Astrocyte (in vitro differentiated cells and primary cell): ENCODE results near the gene CHST11. TPM values are rescaled to one million over a fixed set of nuclear protein-coding genes. Genes with fewer than 3 reads are reported as not detected.

Source experiments
- DNase-seq: peaks from one replicate; pipeline ENCODE4 v3.0.0-alpha.2; 2010; ENCODE audit warnings: low read depth
- FAIRE-seq: peaks from 2 replicates; lab custom pipeline; 2011; peaks lifted over from hg19 to GRCh38; lab: Jason Lieb, UNC
- H2AFZ ChIP-seq: 2 replicates; pipeline ENCODE4 v1.6.0; 2012; ENCODE audit warnings: low read depth, low read length, inconsistent platforms
- H3K27ac ChIP-seq: 2 replicates; pipeline ENCODE4 v1.5.1; 2011; ENCODE audit warnings: low read depth, low read length, inconsistent platforms
- H3K27me3 ChIP-seq: 2 replicates; pipeline ENCODE4 v1.6.0; 2011; ENCODE audit warnings: low read length, inconsistent platforms; ENCODE audit not compliant: insufficient read depth
- H3K36me3 ChIP-seq: 2 replicates; pipeline ENCODE4 v1.5.1; 2011; ENCODE audit warnings: low read length, inconsistent platforms; ENCODE audit not compliant: insufficient read depth
- H3K4me1 ChIP-seq: 2 replicates; pipeline ENCODE4 v1.5.1; 2011; ENCODE audit warnings: low read length, inconsistent platforms; ENCODE audit not compliant: insufficient read depth
- H3K4me2 ChIP-seq: 2 replicates; pipeline ENCODE4 v1.6.0; 2012; ENCODE audit warnings: low read length, inconsistent platforms
- H3K4me3 ChIP-seq: 2 replicates; pipeline ENCODE4 v1.5.1; 2011; ENCODE audit warnings: low read depth, mild to moderate bottlenecking, low read length, inconsistent platforms; ENCODE audit not compliant: insufficient read depth
- H3K79me2 ChIP-seq: 2 replicates; pipeline ENCODE4 v1.6.0; 2012; ENCODE audit warnings: mild to moderate bottlenecking, low read length, inconsistent platforms; ENCODE audit not compliant: insufficient read depth
- H3K9ac ChIP-seq: 2 replicates; pipeline ENCODE4 v1.6.0; 2012; ENCODE audit warnings: mild to moderate bottlenecking, low read length, inconsistent platforms
- H3K9me3 ChIP-seq: 2 replicates; pipeline ENCODE4 v1.5.1; 2012; ENCODE audit warnings: low read depth, mild to moderate bottlenecking, low read length, inconsistent platforms; ENCODE audit not compliant: insufficient read depth
- H4K20me1 ChIP-seq: 2 replicates; pipeline ENCODE4 v1.6.0; 2012; ENCODE audit warnings: low read length, inconsistent platforms; ENCODE audit not compliant: insufficient read depth
- H3K27ac Mint-ChIP-seq: one replicate; pipeline ENCODE4 v1.8.0; 2021; ENCODE audit warnings: mild to moderate bottlenecking, mixed read lengths; ENCODE audit not compliant: unreplicated experiment
- H3K27me3 Mint-ChIP-seq: one replicate; pipeline ENCODE4 v1.8.0; 2021; ENCODE audit warnings: low read depth, mixed read lengths; ENCODE audit not compliant: unreplicated experiment
- H3K36me3 Mint-ChIP-seq: one replicate; pipeline ENCODE4 v1.8.0; 2021; ENCODE audit warnings: low read depth, mixed read lengths; ENCODE audit not compliant: unreplicated experiment
- H3K4me1 Mint-ChIP-seq: one replicate; pipeline ENCODE4 v1.8.0; 2021; ENCODE audit warnings: low read depth, mixed read lengths; ENCODE audit not compliant: unreplicated experiment
- H3K4me3 Mint-ChIP-seq: one replicate; pipeline ENCODE4 v1.8.0; 2021; ENCODE audit warnings: mild to moderate bottlenecking, moderate library complexity, mixed read lengths; ENCODE audit not compliant: unreplicated experiment
- H3K9me3 Mint-ChIP-seq: one replicate; pipeline ENCODE4 v1.8.0; 2021; ENCODE audit warnings: mild to moderate bottlenecking, mixed read lengths; ENCODE audit not compliant: unreplicated experiment
- EZH2 ChIP-seq: IDR thresholded peaks from 2 replicates; pipeline ENCODE4 v1.6.1; 2012; ENCODE audit warnings: mild to moderate bottlenecking, low read length, inconsistent platforms; ENCODE audit not compliant: insufficient read depth
- total RNA-seq: library from RNA; stranded (reverse); gene quantifications from 2 replicates; pipeline ENCODE4 v1.2.1, GENCODE V29; 2021
- TF ChIP-seq, protein P1 (sequence below): IDR thresholded peaks from 2 replicates; pipeline ENCODE4 v1.5.1; 2011; ENCODE audit warnings: low read depth, mild to moderate bottlenecking, inconsistent platforms, low read length, moderate library complexity; ENCODE audit not compliant: insufficient read depth

CHST11 gene
- total RNA-seq, 1 donor from 2014 or later: 30.2 TPM

DNA sequence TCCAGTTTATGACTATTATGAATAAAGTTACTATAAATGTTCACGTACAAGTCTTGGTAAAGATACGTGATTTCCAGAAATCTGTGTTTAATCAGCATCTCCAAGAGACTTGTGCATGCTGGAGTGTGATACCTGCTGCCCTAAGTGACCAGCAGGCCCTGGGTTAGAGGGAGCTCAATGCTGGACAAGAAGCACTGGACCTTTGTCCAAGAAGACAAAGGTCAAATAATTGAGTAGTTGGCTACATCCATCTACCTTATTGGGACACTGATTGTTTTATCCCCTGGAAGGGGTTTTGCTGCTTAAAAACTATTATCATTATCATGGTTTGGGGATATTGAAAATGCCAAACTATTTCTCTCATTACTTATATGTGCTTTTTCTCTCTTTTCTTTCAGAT lies 37.0 kb upstream of the CHST11 start:
- TF ChIP-seq EZH2: no peak
- TF ChIP-seq, protein P1, sequence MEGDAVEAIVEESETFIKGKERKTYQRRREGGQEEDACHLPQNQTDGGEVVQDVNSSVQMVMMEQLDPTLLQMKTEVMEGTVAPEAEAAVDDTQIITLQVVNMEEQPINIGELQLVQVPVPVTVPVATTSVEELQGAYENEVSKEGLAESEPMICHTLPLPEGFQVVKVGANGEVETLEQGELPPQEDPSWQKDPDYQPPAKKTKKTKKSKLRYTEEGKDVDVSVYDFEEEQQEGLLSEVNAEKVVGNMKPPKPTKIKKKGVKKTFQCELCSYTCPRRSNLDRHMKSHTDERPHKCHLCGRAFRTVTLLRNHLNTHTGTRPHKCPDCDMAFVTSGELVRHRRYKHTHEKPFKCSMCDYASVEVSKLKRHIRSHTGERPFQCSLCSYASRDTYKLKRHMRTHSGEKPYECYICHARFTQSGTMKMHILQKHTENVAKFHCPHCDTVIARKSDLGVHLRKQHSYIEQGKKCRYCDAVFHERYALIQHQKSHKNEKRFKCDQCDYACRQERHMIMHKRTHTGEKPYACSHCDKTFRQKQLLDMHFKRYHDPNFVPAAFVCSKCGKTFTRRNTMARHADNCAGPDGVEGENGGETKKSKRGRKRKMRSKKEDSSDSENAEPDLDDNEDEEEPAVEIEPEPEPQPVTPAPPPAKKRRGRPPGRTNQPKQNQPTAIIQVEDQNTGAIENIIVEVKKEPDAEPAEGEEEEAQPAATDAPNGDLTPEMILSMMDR: no peak
- no peak overlapping the region for H3K4me3 Mint-ChIP-seq
- Histone ChIP-seq H3K4me2 (no peak overlapping the region), H3K9me3 (no peaks in the 10 kb centered on the region), H3K4me1 (no peaks in the 10 kb centered on the region), H2AFZ (no peak overlapping the region), H3K27ac (no peak overlapping the region), H3K4me3 (no peak overlapping the region), H4K20me1 (no peaks in the 10 kb centered on the region), H3K36me3 (no peaks in the 10 kb centered on the region), H3K9ac (no peak overlapping the region), H3K27me3 (peaks cover 24% of the 10 kb centered on the region), H3K79me2 (no peaks in the 10 kb centered on the region)
- no peaks in the 10 kb centered on the region for H3K4me1 Mint-ChIP-seq
- FAIRE-seq: no peak
- no peaks in the 10 kb centered on the region for H3K27me3 Mint-ChIP-seq
- H3K9me3 Mint-ChIP-seq: peaks cover 12% of the 10 kb centered on the region
- H3K27ac Mint-ChIP-seq: no peak overlapping the region
- DNase-seq: no peak
- no peaks in the 10 kb centered on the region for H3K36me3 Mint-ChIP-seq

DNA sequence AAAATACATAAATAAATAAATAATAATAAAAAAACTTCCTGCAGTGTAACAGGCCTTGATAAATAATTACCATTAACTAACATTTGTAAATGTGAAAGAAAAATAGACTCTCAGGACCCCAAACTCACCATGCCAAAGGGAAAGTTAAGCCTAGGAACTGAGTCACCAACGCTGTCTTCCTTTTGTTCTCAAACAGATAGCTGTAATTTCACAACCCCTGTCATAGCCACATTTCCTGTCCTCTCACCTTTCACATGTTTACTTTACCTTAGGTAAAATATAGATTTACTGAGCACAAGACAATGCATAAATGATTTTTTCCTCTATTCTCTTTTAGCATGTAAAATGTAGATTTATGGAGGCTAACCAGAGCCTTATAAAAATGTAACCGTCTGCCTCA lies 35.9 kb upstream of the CHST11 start:
- TF ChIP-seq, protein P1: no peak
- no peak for TF ChIP-seq EZH2
- Histone ChIP-seq H3K27me3 (peaks cover 29% of the 10 kb centered on the region), H3K4me2 (no peak overlapping the region), H3K9ac (no peak overlapping the region), H4K20me1 (no peaks in the 10 kb centered on the region), H3K79me2 (no peaks in the 10 kb centered on the region), H3K4me3 (no peak overlapping the region), H3K9me3 (no peaks in the 10 kb centered on the region), H3K27ac (no peak overlapping the region), H2AFZ (no peak overlapping the region), H3K36me3 (no peaks in the 10 kb centered on the region), H3K4me1 (no peaks in the 10 kb centered on the region)
- Mint-ChIP-seq H3K4me1 (no peaks in the 10 kb centered on the region), H3K36me3 (no peaks in the 10 kb centered on the region), H3K27me3 (peaks cover 5% of the 10 kb centered on the region), H3K4me3 (no peak overlapping the region), H3K9me3 (peaks cover 12% of the 10 kb centered on the region), H3K27ac (no peak overlapping the region)
- DNase-seq: no peak
- no peak for FAIRE-seq

DNA sequence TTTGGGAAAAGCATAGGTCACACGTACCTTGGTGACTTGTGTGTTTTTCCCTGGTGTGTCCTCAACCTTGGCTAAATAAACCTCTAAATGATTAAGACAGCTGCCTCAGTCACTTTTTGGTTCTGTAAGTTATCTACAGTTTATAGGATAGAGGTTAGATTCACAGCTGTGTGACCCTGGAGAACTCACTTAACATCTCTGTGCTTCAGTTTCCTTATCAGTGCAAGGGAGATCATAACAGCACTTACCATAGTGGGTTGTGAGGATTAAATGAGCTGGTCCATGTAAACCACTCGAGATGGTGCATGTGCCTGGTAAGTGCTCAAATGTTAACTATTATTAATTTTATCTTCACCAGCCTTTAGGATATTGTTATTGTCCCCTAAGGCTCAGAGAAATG lies 35.4 kb upstream of the CHST11 start:
- no peak for TF ChIP-seq EZH2
- TF ChIP-seq, protein P1: no peak
- Histone ChIP-seq H2AFZ (no peak overlapping the region), H3K4me3 (no peak overlapping the region), H4K20me1 (no peaks in the 10 kb centered on the region), H3K36me3 (no peaks in the 10 kb centered on the region), H3K4me1 (no peaks in the 10 kb centered on the region), H3K27me3 (peaks cover 31% of the 10 kb centered on the region), H3K9me3 (no peaks in the 10 kb centered on the region), H3K79me2 (no peaks in the 10 kb centered on the region), H3K27ac (no peak overlapping the region), H3K4me2 (no peak overlapping the region), H3K9ac (no peak overlapping the region)
- Mint-ChIP-seq H3K36me3 (no peaks in the 10 kb centered on the region), H3K27ac (no peak overlapping the region), H3K9me3 (peaks cover 12% of the 10 kb centered on the region), H3K27me3 (peaks cover 5% of the 10 kb centered on the region), H3K4me3 (no peak overlapping the region), H3K4me1 (no peaks in the 10 kb centered on the region)
- DNase-seq (no peak), FAIRE-seq (no peak)
